22Rv1 (cell line): ENCODE results near the gene TRIP6.

ENCODE experiments used
- CTCF ChIP-seq: fragments of 450-650 bp; IDR thresholded peaks from 2 replicates; pipeline ENCODE4 v1.5.1; 2017; ENCODE audit warnings: mild to moderate bottlenecking
- ZFX ChIP-seq: fragments of 450-650 bp; IDR thresholded peaks from 2 replicates; pipeline ENCODE4 v1.6.1; 2017; ENCODE audit warnings: antibody characterized with exemption, borderline replicate concordance

- no peak for TF ChIP-seq CTCF
- no peak for TF ChIP-seq ZFX
Observed at GRCh38 chr7:100854146-100854895, 12.9 kb upstream of the TRIP6 start.
